ENCODE measurements around the gene TUBB. TPM values are rescaled to one million over a fixed set of nuclear protein-coding genes. Genes with fewer than 3 reads are reported as not detected.
"Not testable (repeated sequence)": the region's sequence is repeated elsewhere in the genome, so short reads cannot be mapped to it uniquely, and the experiment has no call there.

Gene TUBB
- total RNA-seq, 1 donor from 2014 or later = 187 TPM

GRCh38 chr6:30760549-30760948 is 40.4 kb downstream of the TUBB start:
- DNase-seq = no peak

DNA sequence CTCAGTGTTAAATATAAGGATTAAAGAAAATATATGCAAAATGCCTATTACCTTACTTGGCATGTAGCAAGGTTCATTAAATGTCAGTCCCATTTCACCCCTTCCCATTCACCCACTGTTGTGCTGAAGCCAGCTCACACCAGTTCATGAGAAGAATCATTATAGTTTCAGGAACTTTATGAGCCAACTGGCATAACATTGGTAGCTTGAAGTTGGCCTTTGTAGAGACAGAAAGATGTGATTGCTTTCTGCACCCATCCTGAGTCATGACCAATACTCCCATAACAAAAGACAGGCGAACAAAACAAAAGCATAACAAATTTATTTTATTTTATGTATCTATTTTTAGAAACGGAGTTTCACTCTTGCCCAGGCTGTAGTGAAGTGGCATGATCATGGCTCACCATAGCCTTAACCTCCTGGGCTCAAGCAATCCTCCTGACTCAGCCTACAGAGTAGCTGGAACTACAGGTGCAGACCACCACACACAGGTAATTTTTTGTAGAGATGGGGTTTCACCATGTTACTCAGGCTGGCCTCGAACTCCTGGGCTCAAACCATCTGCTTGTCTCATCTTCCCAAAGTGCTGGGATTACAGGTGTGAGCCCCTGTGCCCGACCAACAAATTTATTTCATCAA is 41.8 kb downstream of the TUBB start:
- H3K27ac ChIP-seq (replicated peaks) = no peak overlapping the region
- H3K4me1 ChIP-seq = peaks cover 68% of the 10 kb centered on the region
- H3K36me3 ChIP-seq = no peaks in the 10 kb centered on the region
- intact Hi-C loops (cut with micrococcal nuclease) = no loop called here
- H3K9me3 ChIP-seq (replicated peaks) = no peaks in the 10 kb centered on the region
- no peak for DNase-seq
- no peak for TF ChIP-seq CTCF (IDR thresholded peaks at IDR 0.05; ENCODE audit: borderline replicate concordance)
- no peaks in the 10 kb centered on the region for H3K27me3 ChIP-seq (ENCODE audit: low read depth)
- no peak overlapping the region for H3K4me3 ChIP-seq

More at GRCh38 chr6:30760549-30760948, 40.4 kb downstream of the TUBB start:
- intact Hi-C loops (cut with micrococcal nuclease) = no loop called here
- H3K27ac ChIP-seq (replicated peaks) = no peak overlapping the region
- H3K9me3 ChIP-seq (replicated peaks) = no peaks in the 10 kb centered on the region
- no peaks in the 10 kb centered on the region for H3K27me3 ChIP-seq (ENCODE audit: low read depth)
- H3K4me1 ChIP-seq = peaks cover 57% of the 10 kb centered on the region
- TF ChIP-seq CTCF (IDR thresholded peaks at IDR 0.05; ENCODE audit: borderline replicate concordance) = no peak
- no peaks in the 10 kb centered on the region for H3K36me3 ChIP-seq
- no peak overlapping the region for H3K4me3 ChIP-seq

DNA sequence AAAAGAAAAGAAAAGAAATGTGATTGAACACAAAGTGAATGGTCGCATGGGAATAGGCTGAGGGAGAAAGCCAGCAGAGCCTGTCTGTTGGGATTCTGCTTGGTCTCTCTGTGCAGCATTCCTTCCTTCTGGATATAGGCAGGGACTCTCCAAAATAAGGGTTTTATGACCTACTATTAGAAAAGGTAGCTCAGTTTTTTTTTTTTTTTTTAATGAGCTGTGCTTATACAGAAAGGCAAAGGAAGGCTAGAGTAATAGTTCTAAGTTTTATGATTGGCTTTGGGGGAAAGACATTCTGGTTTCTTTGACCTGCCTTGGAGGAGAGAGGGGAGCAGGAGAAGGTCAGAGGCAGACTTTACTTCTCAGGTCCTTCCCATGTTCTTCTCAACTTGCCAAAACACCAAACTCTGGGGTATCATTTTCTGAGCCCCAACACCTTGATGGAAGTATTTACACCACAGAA is 43.0 kb downstream of the TUBB start:
- Histone ChIP-seq H3K4me3 (no peak overlapping the region), H3K36me3 (no peaks in the 10 kb centered on the region), H3K9me3 (replicated peaks) (no peaks in the 10 kb centered on the region), H3K27ac (replicated peaks) (peak overlapping the region; percentile 70), H3K27me3 (ENCODE audit: low read depth) (no peaks in the 10 kb centered on the region), H3K4me1 (peaks cover 55% of the 10 kb centered on the region)
- intact Hi-C loops (cut with micrococcal nuclease) = no loop called here
- DNase-seq = no peak
- TF ChIP-seq CTCF (IDR thresholded peaks at IDR 0.05; ENCODE audit: borderline replicate concordance) = no peak

GRCh38 chr6:30763618-30764489 is 43.7 kb downstream of the TUBB start:
- no peaks in the 10 kb centered on the region for H3K36me3 ChIP-seq
- intact Hi-C loops (cut with micrococcal nuclease) = no loop called here
- peak; percentile 37 for TF ChIP-seq CTCF (IDR thresholded peaks at IDR 0.05; ENCODE audit: borderline replicate concordance)
- no peak overlapping the region for H3K4me3 ChIP-seq
- no peaks in the 10 kb centered on the region for H3K27me3 ChIP-seq (ENCODE audit: low read depth)
- no peak for DNase-seq
- no peaks in the 10 kb centered on the region for H3K9me3 ChIP-seq (replicated peaks)
- peaks cover 54% of the 10 kb centered on the region for H3K4me1 ChIP-seq
- H3K27ac ChIP-seq (replicated peaks) = peak overlapping the region; percentile 70

DNA sequence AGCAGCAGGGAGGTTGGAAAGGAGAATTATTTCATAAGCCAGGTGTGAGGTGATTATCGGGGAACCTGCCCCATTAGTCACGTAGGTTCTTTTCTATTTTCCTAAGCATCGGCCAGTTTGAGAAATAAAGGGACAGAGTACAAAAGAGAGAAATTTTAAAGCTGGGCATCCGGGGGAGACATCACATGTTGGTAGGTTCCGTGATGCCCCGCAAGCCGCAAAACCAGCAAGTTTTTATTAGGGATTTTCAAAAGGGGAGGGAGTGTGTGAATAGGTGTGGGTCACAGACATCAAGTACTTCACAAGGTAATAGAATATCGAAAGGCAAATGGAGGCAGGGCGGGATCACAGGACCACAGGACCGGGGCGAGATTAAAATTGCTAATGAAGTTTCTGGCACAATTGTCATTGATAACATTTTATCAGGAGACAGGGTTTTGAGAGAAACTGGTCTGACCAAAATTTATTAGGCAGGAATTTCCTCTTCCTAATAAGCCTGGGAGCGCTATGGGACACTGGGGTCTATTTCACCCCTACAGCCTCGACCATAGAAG is 44.4 kb downstream of the TUBB start:
- H3K27me3 ChIP-seq (ENCODE audit: low read depth); H3K9me3 ChIP-seq (replicated peaks); H3K4me3 ChIP-seq; H3K36me3 ChIP-seq; intact Hi-C loops (cut with micrococcal nuclease); DNase-seq: not testable (repeated sequence)
- peak overlapping the region; percentile 70 for H3K27ac ChIP-seq (replicated peaks)
- peaks cover 54% of the 10 kb centered on the region for H3K4me1 ChIP-seq

GRCh38 chr6:30765495-30765894 is 45.3 kb downstream of the TUBB start:
- Histone ChIP-seq H3K27ac (replicated peaks) (peak overlapping the region; percentile 32), H3K4me1 (peaks cover 54% of the 10 kb centered on the region)
- DNase-seq; H3K4me3 ChIP-seq; H3K36me3 ChIP-seq; H3K9me3 ChIP-seq (replicated peaks); intact Hi-C loops (cut with micrococcal nuclease); H3K27me3 ChIP-seq (ENCODE audit: low read depth): not testable (repeated sequence)
